OCI-LY3 (cell line): ENCODE measurements around the gene TTC8.

ENCODE experiments used
- H2AFZ ChIP-seq: fragments of 200-600, 300-600 bp; shearing (Covaris generic); 2 replicates; pipeline ENCODE4 v1.6.0; 2014; ENCODE audit warnings: antibody characterized with exemption, low read depth, low read length
- H3K27ac ChIP-seq: fragments of 200-600, 300-600 bp; sonication (generic); 2 replicates; pipeline ENCODE4 v1.5.1; 2014; ENCODE audit warnings: mild to moderate bottlenecking, low read length, moderate library complexity, mixed read lengths
- H3K27me3 ChIP-seq: fragments of 200-600, 300-600 bp; sonication (generic); 2 replicates; pipeline ENCODE4 v1.6.1; 2014; ENCODE audit warnings: low read depth, low read length, mixed read lengths
- H3K36me3 ChIP-seq: fragments of 200-600, 300-600 bp; sonication (generic); replicated peaks from 2 replicates; pipeline ENCODE3; 2014; ENCODE audit warnings: low read depth, low read length, mixed read lengths
- H3K4me1 ChIP-seq: fragments of 300-600, 200-600 bp; sonication (generic); 2 replicates; pipeline ENCODE4 v1.6.1; 2014; ENCODE audit warnings: low read length, mixed read lengths
- H3K4me2 ChIP-seq: fragments of 200-600, 300-600 bp; sonication (generic); 2 replicates; pipeline ENCODE4 v1.6.1; 2014; ENCODE audit warnings: low read length, mixed read lengths
- H3K4me3 ChIP-seq: fragments of 300-600, 200-600 bp; sonication (generic); 2 replicates; pipeline ENCODE4 v1.5.1; 2014; ENCODE audit warnings: antibody characterized with exemption, mild to moderate bottlenecking, low read length, moderate library complexity
- H3K79me2 ChIP-seq: fragments of 300-600, 200-600 bp; shearing (Covaris generic); 2 replicates; pipeline ENCODE4 v1.6.1; 2014; ENCODE audit warnings: mild to moderate bottlenecking, low read length, mixed read lengths
- H3K9ac ChIP-seq: fragments of 300-600, 200-600 bp; shearing (Covaris generic); 2 replicates; pipeline ENCODE4 v1.6.0; 2014; ENCODE audit warnings: mild to moderate bottlenecking, low read length, moderate library complexity
- H3K9me3 ChIP-seq: fragments of 200-600, 300-600 bp; shearing (Covaris generic); 2 replicates; pipeline ENCODE4 v1.6.1; 2014; ENCODE audit warnings: low read length, mixed read lengths; ENCODE audit not compliant: insufficient read depth
- H4K20me1 ChIP-seq: fragments of 200-600, 300-600 bp; sonication (generic); 2 replicates; pipeline ENCODE4 v1.6.1; 2016; ENCODE audit warnings: low read length, mixed read lengths; ENCODE audit not compliant: insufficient read depth
- EZH2phosphoT487 ChIP-seq: fragments of 200-600 bp; shearing (Covaris generic); IDR thresholded peaks from 2 replicates; pipeline ENCODE4 v1.6.1; 2018; ENCODE audit warnings: antibody characterized with exemption, mixed run types, low read depth
- TF ChIP-seq, protein P1 (sequence below): fragments of 200-600, 300-600 bp; sonication (generic); IDR thresholded peaks from 2 replicates; pipeline ENCODE4 v1.5.1; 2014; ENCODE audit warnings: antibody characterized with exemption, low read length, low read depth

The TTC8 gene

DNA sequence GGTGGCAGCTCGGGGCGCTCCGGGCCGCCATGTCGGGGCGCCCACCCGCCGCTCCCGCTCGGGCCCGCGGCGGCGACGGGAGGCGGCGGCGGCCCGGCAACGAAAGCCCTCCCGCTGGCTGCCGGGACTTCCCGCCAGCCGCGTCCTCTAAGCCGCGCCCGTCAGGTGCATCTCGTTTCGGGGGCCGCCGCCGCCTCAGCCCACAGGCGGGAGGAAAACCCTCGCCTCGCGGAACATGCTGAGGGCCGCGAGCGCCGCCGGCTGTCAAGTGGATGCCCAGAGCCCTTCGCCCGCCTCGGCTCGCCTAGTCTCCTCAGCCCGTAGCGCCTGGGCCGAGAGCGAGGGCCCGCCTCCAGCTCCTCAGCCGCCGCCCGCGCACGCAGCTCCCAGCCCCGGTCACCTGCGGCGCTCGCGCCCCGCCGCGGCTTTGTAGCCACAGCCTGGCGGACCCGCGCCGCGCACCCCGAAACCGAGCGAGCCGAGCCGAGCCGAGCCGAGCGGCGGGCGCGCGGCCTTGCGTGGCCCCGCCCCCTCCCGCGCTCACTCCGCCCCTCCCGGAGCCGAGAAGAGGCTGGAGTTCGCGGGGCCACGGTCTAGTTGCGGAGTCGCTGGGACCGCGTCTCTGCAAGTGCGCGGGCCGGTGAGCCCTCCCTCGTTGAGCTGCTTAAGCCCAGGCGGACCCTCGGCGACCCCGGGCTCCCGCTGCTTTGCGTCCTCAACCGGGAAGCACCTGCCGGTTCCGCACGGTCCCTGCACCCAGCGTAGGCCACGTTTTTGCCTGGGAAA is 31.8 kb upstream of the TTC8 start, which contains the start of gene EML5:
Gene EML5 (minus strand): TSS at position 481 of the 786 bp plus-strand sequence. CDS start 450 bp downstream, at position 31.
- Histone ChIP-seq H2AFZ (peak within 1 kb of the TSS; percentile 78), H3K36me3 (no peaks in the 10 kb centered on the region), H4K20me1 (no peaks in the 10 kb centered on the region), H3K9me3 (no peaks in the 10 kb centered on the region), H3K4me1 (peaks cover 5% of the 10 kb centered on the region; the same call in 1 of the 2 replicates), H3K4me3 (peak within 1 kb of the TSS; percentile 83), H3K79me2 (no peaks in the 10 kb centered on the region), H3K4me2 (peak within 1 kb of the TSS; percentile 79), H3K9ac (peak within 1 kb of the TSS; percentile 67), H3K27ac (peak within 1 kb of the TSS; percentile 40), H3K27me3 (no peaks in the 10 kb centered on the region)
- TF ChIP-seq, protein P1, sequence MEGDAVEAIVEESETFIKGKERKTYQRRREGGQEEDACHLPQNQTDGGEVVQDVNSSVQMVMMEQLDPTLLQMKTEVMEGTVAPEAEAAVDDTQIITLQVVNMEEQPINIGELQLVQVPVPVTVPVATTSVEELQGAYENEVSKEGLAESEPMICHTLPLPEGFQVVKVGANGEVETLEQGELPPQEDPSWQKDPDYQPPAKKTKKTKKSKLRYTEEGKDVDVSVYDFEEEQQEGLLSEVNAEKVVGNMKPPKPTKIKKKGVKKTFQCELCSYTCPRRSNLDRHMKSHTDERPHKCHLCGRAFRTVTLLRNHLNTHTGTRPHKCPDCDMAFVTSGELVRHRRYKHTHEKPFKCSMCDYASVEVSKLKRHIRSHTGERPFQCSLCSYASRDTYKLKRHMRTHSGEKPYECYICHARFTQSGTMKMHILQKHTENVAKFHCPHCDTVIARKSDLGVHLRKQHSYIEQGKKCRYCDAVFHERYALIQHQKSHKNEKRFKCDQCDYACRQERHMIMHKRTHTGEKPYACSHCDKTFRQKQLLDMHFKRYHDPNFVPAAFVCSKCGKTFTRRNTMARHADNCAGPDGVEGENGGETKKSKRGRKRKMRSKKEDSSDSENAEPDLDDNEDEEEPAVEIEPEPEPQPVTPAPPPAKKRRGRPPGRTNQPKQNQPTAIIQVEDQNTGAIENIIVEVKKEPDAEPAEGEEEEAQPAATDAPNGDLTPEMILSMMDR, result peak; percentile 22
- TF ChIP-seq EZH2phosphoT487, result no peak

DNA sequence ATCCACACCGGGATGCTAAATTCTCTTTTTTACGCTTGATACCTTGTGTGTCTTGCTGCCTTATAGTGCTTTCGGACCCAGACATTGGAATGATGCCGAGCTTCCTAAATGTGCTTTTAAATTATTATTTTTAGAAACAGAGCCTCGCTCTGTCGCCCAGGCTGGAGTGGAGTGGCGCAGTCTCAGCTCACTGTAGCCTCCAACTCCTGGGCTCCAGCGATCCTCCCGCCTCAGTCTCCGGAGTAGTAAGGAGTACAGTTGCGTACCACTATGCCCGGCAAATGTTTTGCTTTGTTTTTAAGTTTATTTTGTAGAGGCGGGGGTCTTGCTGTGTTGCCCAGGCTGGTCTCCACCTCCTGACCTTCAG is 31.2 kb upstream of the TTC8 start:
- Histone ChIP-seq H3K36me3 (no peaks in the 10 kb centered on the region), H3K4me2 (peak overlapping the region; percentile 79), H2AFZ (peak overlapping the region; percentile 78), H3K27me3 (no peaks in the 10 kb centered on the region), H3K9ac (peak overlapping the region; percentile 67), H3K4me1 (peaks cover 5% of the 10 kb centered on the region; the same call in 1 of the 2 replicates), H4K20me1 (no peaks in the 10 kb centered on the region), H3K79me2 (no peaks in the 10 kb centered on the region), H3K27ac (0 out of 2 replicates have a peak overlapping the region, but pooled peaks have one; percentile 21), H3K4me3 (peak overlapping the region; percentile 83), H3K9me3 (no peaks in the 10 kb centered on the region)
- TF ChIP-seq, protein P1, result no peak

DNA sequence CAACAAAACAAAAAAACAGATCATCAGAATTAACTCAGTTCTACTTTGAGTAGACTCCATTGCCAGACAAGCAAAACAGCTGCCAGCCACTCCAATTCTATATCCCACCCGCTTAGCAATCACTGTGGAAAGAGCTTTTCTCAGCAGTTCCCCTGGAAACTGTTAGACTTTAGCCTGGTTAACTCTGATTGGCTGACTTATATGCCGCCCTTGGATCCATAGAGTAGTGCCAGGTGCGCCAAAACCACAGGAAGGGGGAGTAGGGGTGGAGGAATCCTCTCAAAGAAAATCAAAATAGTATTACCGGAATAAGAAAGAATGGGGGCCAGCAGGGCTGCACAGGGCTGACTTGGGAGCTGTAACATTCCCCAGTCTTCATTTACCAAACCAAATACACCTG is 26.3 kb upstream of the TTC8 start:
- TF ChIP-seq EZH2phosphoT487, result no peak
- TF ChIP-seq, protein P1, result no peak
- Histone ChIP-seq H3K4me3 (no peak overlapping the region), H3K4me2 (no peak overlapping the region), H4K20me1 (no peaks in the 10 kb centered on the region), H3K36me3 (no peaks in the 10 kb centered on the region), H3K4me1 (peaks cover 5% of the 10 kb centered on the region; the same call in 1 of the 2 replicates), H3K27ac (no peak overlapping the region), H3K79me2 (no peaks in the 10 kb centered on the region), H2AFZ (no peak overlapping the region), H3K9me3 (no peaks in the 10 kb centered on the region), H3K27me3 (peaks cover 10% of the 10 kb centered on the region), H3K9ac (no peak overlapping the region)

DNA sequence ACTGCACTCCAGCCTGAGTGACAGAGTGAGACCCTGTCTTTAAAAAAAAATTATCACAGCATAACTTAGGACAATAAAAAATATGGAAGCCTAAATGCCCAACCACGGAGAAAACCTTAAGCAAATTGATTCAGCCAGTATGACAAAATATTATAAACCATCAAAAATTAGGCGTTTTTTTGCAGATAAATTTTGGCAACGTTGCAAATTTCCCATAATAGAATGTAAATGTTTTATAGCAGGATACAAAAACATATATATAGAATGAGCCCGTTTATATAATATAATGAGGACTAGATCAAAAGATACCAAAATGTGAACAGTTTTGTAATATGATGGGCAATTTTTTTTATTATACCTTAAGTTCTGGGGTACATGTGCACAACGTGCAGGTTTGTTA is 24.9 kb upstream of the TTC8 start:
- no peaks in the 10 kb centered on the region for H3K36me3 ChIP-seq
- no peak overlapping the region for H3K4me2 ChIP-seq
- H3K27ac ChIP-seq, result no peak overlapping the region
- no peaks in the 10 kb centered on the region for H3K4me1 ChIP-seq
- no peak for TF ChIP-seq EZH2phosphoT487
- TF ChIP-seq, protein P1, result no peak
- no peaks in the 10 kb centered on the region for H4K20me1 ChIP-seq
- no peak overlapping the region for H2AFZ ChIP-seq
- H3K4me3 ChIP-seq, result no peak overlapping the region
- peaks cover 14% of the 10 kb centered on the region for H3K27me3 ChIP-seq
- no peaks in the 10 kb centered on the region for H3K79me2 ChIP-seq
- no peak overlapping the region for H3K9ac ChIP-seq
- H3K9me3 ChIP-seq, result no peaks in the 10 kb centered on the region
